ENCODE results near the gene POU4F2.
A peak's percentile ranks its signal among the peaks of the same experiment; 100 is the strongest.
"Not testable (repeated sequence)": the region's sequence is repeated elsewhere in the genome, so short reads cannot be mapped to it uniquely, and the experiment has no call there.

POU4F2 gene

DNA sequence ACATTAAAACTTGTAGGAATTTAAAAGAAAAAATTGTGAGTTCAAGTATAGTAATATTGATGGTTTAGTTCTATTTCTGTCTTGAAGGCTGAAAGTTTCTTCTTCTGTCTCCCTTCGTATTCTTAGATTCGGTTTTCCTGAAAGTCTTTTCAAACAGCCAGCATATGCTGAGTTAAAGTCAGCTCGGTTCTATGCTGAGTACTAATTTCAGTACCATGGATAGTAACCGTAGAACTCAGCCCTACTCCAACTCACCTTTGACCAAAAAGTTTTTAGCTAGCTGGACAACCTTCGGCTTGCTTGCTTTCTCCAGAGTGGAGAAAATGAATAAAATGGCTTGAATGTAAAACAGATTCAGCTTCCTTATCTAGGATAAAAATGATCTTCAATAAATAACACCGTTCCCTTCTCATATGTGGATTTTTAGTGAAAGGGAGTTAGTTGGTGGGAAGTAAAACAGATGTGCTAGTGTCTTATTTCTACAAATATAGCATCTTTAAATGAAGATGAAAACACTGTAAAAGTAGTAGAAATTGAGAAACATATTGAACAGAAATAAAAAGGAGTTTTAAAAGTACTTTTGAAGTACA lies 5.2 kb downstream of the POU4F2 start:
- Mint-ChIP-seq H3K27me3 (peaks cover 94% of the 10 kb centered on the region), H3K4me1 (no peaks in the 10 kb centered on the region), H3K27ac (ENCODE audit: low read depth) (no peak overlapping the region), H3K4me3 (no peak overlapping the region), H3K9me3 (no peaks in the 10 kb centered on the region), H3K36me3 (ENCODE audit: insufficient read depth) (peaks cover 2% of the 10 kb centered on the region)
- DNase-seq (ENCODE audit: low spot score in 2 of 2) (no peak), ATAC-seq (replicated peaks; ENCODE audit: extremely low read depth, poor library complexity, severe bottlenecking) (no peak)

DNA sequence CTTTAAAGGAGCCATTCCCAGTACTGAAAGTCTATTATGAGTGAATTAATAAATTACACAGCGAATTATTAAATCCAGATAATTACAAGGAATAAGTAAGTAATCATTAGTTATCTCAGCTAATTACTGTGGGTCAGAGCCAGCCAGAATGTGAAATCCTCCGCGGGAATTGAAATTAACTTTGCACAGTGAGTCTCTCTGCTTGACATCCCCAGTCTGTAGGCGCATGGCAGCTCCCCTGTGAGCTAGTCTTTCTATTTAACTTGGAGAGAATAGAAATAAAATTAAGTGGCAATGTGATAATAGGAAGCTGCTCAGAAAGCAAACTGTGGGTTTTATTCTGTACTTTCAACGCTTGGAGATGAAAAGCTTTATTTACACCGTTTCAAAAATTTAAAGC lies 7.2 kb downstream of the POU4F2 start:
- H3K4me3 Mint-ChIP-seq = no peak overlapping the region
- peaks cover 94% of the 10 kb centered on the region for H3K27me3 Mint-ChIP-seq
- DNase-seq (ENCODE audit: low spot score in 2 of 2) (no peak), ATAC-seq (replicated peaks; ENCODE audit: extremely low read depth, poor library complexity, severe bottlenecking) (no peak)
- peaks cover 2% of the 10 kb centered on the region for H3K36me3 Mint-ChIP-seq (ENCODE audit: insufficient read depth)
- H3K9me3 Mint-ChIP-seq = no peaks in the 10 kb centered on the region
- no peak overlapping the region for H3K27ac Mint-ChIP-seq (ENCODE audit: low read depth)
- no peaks in the 10 kb centered on the region for H3K4me1 Mint-ChIP-seq

DNA sequence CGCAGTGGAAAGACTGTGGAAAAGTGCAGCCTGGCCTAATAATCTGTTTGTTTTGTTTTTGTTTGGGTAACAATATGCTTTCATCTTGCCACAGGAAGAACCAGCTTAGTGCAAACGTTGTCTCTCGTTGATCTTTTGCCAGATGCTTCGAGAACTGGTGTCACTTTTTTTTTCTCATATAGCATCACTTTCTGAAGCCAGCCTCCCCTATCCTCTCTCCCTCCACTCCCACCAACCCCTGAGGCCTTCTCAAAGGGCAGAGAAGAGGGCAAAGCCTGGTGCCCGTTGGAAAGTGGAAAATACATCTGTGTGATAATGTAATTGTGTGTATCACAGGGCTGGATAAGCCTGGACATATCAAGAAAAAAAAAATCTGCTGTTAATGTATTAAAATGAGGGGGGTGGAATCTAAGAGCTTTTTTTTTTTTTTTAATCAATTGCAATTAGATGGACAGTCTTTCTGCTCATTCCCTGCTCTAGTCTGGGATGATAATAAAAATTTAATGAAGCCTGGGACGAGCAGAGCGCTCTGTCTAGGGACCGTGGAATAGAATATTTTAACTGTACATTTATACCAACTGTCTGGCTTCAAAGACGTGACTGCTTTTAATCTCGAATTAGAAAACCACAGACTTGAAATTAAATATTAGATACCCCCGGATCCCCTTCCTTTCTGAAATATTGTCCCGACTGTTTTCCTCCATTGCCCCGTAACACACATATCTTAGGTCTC lies 8.1 kb downstream of the POU4F2 start:
- no peaks in the 10 kb centered on the region for H3K9me3 Mint-ChIP-seq
- ATAC-seq (replicated peaks; ENCODE audit: extremely low read depth, poor library complexity, severe bottlenecking) (no peak), DNase-seq (ENCODE audit: low spot score in 2 of 2) (no peak)
- H3K27ac Mint-ChIP-seq (ENCODE audit: low read depth) = no peak overlapping the region
- H3K4me1 Mint-ChIP-seq = no peaks in the 10 kb centered on the region
- H3K27me3 Mint-ChIP-seq = peaks cover 94% of the 10 kb centered on the region
- H3K36me3 Mint-ChIP-seq (ENCODE audit: insufficient read depth) = peaks cover 2% of the 10 kb centered on the region
- H3K4me3 Mint-ChIP-seq = no peak overlapping the region

DNA sequence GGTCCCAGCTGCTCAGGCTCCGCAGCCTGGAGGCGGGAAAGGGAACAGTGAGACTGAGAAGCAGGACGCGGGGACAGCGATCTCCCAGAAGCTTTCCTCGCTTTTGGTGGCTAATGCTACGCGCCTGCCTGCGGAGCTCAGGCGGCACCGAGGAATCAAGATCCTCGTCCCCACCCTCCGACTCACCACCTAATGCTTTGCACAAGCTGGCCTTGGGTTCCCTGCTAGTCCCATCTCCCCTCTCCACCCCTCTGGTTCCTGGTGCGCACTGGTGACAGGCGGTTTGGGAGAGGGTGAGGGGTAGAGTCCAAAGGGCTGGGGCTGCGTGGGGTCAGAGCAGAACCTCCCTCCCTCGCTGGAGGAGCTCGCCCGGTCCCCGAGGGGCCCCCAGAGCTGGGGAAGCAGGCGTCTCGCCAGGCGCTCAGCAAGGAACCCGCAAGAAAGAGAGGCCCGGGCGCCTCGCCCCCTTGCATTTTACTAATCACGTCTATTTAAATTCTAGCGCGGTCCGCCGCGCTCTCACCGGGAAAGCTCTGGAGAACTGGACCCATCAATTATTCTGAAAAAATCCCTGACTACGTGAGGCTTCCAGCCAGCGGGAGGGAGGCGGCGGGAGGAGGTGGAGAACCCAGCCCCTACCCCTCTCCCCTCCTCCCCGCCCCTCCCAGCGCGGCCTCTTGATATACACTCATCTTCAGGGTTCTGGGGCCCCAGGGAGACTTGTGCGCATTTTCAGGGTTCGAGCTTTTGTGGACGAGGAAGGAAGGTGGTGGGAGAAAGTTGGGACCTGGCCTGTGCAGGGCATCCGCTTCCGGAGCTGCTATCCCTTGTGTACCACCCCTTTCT lies 9.1 kb downstream of the POU4F2 start:
- Mint-ChIP-seq H3K36me3 (ENCODE audit: insufficient read depth) (peaks cover 2% of the 10 kb centered on the region), H3K27me3 (peaks cover 94% of the 10 kb centered on the region), H3K4me3 (no peak overlapping the region), H3K27ac (ENCODE audit: low read depth) (no peak overlapping the region), H3K4me1 (no peaks in the 10 kb centered on the region), H3K9me3 (no peaks in the 10 kb centered on the region)
- ATAC-seq (replicated peaks; ENCODE audit: extremely low read depth, poor library complexity, severe bottlenecking) = no peak
- DNase-seq (ENCODE audit: low spot score in 2 of 2) = no peak

DNA sequence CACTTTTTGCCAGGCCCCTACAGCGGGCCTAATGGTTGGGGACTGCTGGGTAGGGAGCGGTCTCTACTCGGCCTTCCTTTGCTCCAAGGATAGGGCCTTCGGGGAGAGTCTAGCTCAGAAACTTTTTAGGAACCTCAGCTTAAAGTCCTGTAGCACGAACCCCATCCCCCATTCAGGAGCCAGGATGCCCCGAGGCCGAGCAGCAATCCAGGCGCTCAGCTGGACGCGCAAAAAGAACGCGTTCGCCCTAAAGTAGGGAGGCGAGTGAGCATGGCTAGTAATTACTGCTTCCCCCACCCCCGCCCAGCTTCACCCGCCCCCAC lies 9.7 kb downstream of the POU4F2 start:
- DNase-seq (ENCODE audit: low spot score in 2 of 2) (no peak), ATAC-seq (replicated peaks; ENCODE audit: extremely low read depth, poor library complexity, severe bottlenecking) (no peak)
- peaks cover 94% of the 10 kb centered on the region for H3K27me3 Mint-ChIP-seq
- no peak overlapping the region for H3K27ac Mint-ChIP-seq (ENCODE audit: low read depth)
- no peak overlapping the region for H3K4me3 Mint-ChIP-seq
- H3K9me3 Mint-ChIP-seq = no peaks in the 10 kb centered on the region
- H3K4me1 Mint-ChIP-seq = no peaks in the 10 kb centered on the region
- peaks cover 2% of the 10 kb centered on the region for H3K36me3 Mint-ChIP-seq (ENCODE audit: insufficient read depth)

DNA sequence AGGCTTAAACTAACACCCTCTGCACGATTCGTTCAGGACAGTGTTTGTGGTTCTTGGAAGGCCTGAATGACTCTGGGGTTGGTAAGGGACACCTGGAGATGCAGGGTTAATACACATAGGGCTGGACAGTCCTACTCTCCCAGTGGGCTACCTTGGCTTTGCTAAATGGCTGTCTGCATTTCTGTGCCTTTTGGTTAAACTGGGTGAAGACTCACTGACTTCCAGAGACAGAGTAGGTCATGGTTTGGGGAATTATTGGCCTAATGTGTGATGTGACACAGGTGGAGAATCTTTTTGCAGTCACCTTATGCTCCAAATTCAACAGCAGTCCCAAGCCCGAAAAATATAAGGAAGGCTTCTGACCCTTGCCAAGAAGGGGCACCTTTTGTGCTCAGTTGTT lies 10.5 kb downstream of the POU4F2 start:
- DNase-seq (ENCODE audit: low spot score in 2 of 2) (no peak), ATAC-seq (replicated peaks; ENCODE audit: extremely low read depth, poor library complexity, severe bottlenecking) (no peak)
- H3K27ac Mint-ChIP-seq (ENCODE audit: low read depth) = no peak overlapping the region
- peaks cover 2% of the 10 kb centered on the region for H3K36me3 Mint-ChIP-seq (ENCODE audit: insufficient read depth)
- no peaks in the 10 kb centered on the region for H3K9me3 Mint-ChIP-seq
- H3K4me3 Mint-ChIP-seq = no peak overlapping the region
- peaks cover 94% of the 10 kb centered on the region for H3K27me3 Mint-ChIP-seq
- H3K4me1 Mint-ChIP-seq = peaks cover 1% of the 10 kb centered on the region

DNA sequence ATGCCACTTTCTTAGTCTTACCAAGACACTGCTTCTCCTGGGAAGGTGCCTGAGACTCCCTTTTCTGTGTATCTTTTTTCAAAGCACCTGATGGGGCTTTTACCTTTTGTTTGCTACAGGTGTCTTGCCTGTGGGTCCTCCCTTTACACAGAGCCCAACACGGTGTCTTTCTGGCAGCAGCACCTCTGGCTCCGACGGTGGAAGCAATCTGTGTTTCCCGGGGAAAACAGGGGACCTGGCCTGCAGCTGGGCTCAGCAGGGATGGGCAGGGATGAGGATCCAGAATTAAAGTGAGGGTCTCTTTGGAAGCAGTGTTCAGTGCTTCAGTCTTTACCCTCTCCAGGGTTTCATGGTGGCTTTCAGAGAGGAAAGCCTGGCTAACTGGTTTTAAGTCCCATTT lies 11.3 kb downstream of the POU4F2 start:
- ATAC-seq (replicated peaks; ENCODE audit: extremely low read depth, poor library complexity, severe bottlenecking) (no peak), DNase-seq (ENCODE audit: low spot score in 2 of 2) (no peak)
- no peak overlapping the region for H3K27ac Mint-ChIP-seq (ENCODE audit: low read depth)
- H3K4me3 Mint-ChIP-seq = no peak overlapping the region
- H3K4me1 Mint-ChIP-seq = peaks cover 6% of the 10 kb centered on the region
- H3K36me3 Mint-ChIP-seq (ENCODE audit: insufficient read depth) = peaks cover 2% of the 10 kb centered on the region
- H3K9me3 Mint-ChIP-seq = no peaks in the 10 kb centered on the region
- peaks cover 94% of the 10 kb centered on the region for H3K27me3 Mint-ChIP-seq

DNA sequence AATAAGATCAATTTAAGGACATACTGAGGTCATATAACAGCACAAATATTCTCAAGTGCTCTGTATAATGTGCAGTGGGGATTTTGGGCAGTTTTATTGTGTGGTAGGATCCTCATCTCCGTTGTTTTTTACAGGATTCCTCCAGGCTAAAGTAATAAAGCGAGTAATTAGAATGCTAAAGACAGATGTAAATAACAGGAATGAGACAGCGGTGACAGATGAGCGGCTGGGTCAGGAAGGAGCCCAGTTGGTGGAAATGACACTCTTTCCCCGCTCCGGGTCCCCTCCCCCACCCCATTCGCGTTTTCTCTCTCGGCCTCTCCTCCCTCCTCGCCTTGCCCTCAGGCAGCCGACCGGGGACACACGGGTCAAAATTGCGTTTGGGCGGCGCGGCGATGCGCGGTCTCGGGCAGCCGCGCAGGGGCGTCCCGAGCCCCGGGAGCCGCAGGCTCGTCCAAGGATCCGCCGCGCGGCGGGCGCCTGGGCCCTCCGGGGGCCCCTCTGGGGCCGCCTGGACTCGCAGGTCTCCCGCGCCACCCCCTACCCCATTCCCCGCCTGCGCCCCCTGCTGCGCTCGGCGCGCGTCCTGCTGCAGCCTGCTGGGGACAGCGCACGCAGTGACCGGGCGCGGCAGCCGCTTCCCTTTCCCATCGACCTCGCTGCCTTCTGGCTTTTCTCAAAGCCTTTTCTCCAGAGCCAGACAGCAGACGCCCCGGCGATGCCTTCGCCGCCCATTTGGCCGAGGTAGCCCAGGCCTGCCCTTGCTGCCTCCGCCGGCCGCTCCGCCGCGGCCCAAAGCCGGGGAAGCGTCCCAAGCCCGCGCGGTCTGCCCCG lies 16.2 kb downstream of the POU4F2 start:
- no peak for ATAC-seq (replicated peaks; ENCODE audit: extremely low read depth, poor library complexity, severe bottlenecking)
- Mint-ChIP-seq H3K27ac (ENCODE audit: low read depth) (no peak overlapping the region), H3K4me1 (peaks cover 6% of the 10 kb centered on the region), H3K36me3 (ENCODE audit: insufficient read depth) (no peaks in the 10 kb centered on the region), H3K4me3 (peak overlapping the region; percentile 47), H3K27me3 (peaks cover 84% of the 10 kb centered on the region), H3K9me3 (no peaks in the 10 kb centered on the region)
- no peak for DNase-seq (ENCODE audit: low spot score in 2 of 2)

DNA sequence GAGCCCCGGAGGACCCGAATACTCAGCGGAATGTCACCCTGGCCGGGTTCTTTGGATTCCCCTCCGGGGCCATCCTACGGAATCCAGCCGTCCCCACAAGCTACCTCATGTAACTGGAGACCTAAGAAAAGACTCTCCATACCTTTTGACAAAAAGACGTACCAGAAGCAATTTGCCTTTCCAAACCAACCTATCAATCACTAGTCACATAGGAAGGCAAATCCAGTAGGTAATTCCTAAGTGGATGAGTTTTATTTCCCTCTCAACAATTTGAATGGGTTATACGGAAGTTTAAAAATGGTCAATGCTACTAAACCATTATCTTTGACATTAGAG lies 16.8 kb downstream of the POU4F2 start:
- DNase-seq (ENCODE audit: low spot score in 2 of 2) (no peak), ATAC-seq (replicated peaks; ENCODE audit: extremely low read depth, poor library complexity, severe bottlenecking) (no peak)
- no peaks in the 10 kb centered on the region for H3K36me3 Mint-ChIP-seq (ENCODE audit: insufficient read depth)
- H3K27ac Mint-ChIP-seq (ENCODE audit: low read depth) = no peak overlapping the region
- H3K4me1 Mint-ChIP-seq = peaks cover 6% of the 10 kb centered on the region
- no peak overlapping the region for H3K4me3 Mint-ChIP-seq
- peaks cover 84% of the 10 kb centered on the region for H3K27me3 Mint-ChIP-seq
- H3K9me3 Mint-ChIP-seq = no peaks in the 10 kb centered on the region

DNA sequence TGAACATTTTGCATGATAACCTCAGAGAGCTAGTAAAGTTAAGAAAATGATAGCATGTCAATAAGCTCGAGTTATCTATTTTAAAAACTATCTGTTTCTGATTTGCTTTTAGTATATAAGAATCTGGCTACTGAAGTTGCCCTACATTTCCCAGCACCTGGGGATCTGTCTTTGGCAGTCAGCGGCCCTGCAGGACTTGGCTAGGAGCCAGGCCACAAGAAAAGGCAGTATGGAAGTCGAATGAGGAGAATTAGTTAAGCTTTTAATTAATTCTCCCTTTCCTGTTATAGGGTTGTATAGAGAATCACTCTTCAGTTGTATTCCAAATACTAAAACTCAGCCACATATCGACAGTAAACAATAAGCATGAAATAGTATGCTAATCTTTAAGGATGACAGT lies 22.7 kb downstream of the POU4F2 start:
- DNase-seq (ENCODE audit: low spot score in 2 of 2) (no peak), ATAC-seq (replicated peaks; ENCODE audit: extremely low read depth, poor library complexity, severe bottlenecking) (no peak)
- H3K4me3 Mint-ChIP-seq = no peak overlapping the region
- H3K9me3 Mint-ChIP-seq = peaks cover 9% of the 10 kb centered on the region
- no peaks in the 10 kb centered on the region for H3K36me3 Mint-ChIP-seq (ENCODE audit: insufficient read depth)
- no peak overlapping the region for H3K27ac Mint-ChIP-seq (ENCODE audit: low read depth)
- no peaks in the 10 kb centered on the region for H3K4me1 Mint-ChIP-seq
- H3K27me3 Mint-ChIP-seq = peaks cover 26% of the 10 kb centered on the region

DNA sequence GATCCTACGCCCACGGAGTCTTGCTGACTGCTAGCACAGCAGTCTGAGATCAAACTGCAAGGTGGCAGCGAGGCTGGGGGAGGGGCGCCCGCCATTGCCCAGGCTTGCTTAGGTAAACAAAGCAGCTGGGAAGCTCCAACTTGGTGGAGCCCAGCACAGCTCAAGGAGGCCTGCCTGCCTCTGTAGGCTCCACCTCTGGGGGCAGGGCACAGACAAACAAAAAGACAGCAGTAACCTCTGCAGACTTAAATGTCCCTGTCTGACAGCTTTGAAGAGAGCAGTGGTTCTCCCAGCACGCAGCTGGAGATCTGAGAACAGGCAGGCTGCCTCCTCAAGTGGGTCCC lies 25.2 kb downstream of the POU4F2 start:
- peaks cover 10% of the 10 kb centered on the region for H3K27me3 Mint-ChIP-seq
- H3K4me3 Mint-ChIP-seq; H3K36me3 Mint-ChIP-seq (ENCODE audit: insufficient read depth); H3K9me3 Mint-ChIP-seq; ATAC-seq (replicated peaks; ENCODE audit: extremely low read depth, poor library complexity, severe bottlenecking); DNase-seq (ENCODE audit: low spot score in 2 of 2); H3K27ac Mint-ChIP-seq (ENCODE audit: low read depth); H3K4me1 Mint-ChIP-seq: not testable (repeated sequence)

DNA sequence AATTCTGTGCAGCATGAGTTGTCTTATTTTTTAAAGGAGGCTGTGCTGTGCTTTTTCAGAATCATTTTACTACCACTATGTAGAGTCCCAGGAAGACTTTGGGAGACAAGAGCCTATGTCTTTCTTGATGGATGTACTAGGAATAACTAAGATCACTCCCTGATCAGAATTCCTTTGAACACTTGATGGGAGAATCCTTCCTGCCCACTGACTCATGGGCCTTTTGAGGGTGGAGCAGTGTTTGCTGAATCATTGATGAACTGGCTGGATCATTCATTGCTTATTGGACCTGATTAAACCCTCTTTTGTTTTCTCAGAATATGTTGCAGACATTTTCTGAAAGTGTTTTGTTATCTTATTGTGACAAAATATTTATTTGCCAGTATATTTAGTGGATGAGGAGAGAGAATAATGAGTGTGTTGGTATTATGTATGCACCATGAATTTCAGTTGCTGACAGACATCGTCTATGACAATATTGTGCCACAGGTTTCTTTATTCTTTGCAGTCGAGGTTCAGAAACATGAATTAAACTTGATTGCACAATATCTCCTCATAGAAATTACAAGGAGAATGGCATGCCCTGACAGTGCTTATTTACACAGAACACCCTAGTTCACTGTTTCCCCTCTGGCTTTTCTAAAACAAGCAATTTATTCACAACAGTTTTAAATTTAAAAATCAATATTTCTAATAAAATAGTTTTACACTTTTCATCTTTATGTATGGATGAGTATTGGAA lies 36.3 kb downstream of the POU4F2 start:
- Mint-ChIP-seq H3K36me3 (ENCODE audit: insufficient read depth) (no peaks in the 10 kb centered on the region), H3K9me3 (peaks cover 5% of the 10 kb centered on the region), H3K27me3 (peaks cover 9% of the 10 kb centered on the region), H3K4me1 (no peaks in the 10 kb centered on the region), H3K27ac (ENCODE audit: low read depth) (no peak overlapping the region), H3K4me3 (no peak overlapping the region)
- DNase-seq (ENCODE audit: low spot score in 2 of 2) (no peak), ATAC-seq (replicated peaks; ENCODE audit: extremely low read depth, poor library complexity, severe bottlenecking) (no peak)

Data from central memory CD8-positive, alpha-beta T cell (primary cell).